Activated CD8-positive, alpha-beta memory T cell treated with anti-CD3 and anti-CD28 coated beads, Interleukin-2, amount 10 ng/mL, durations not matched to agents 7 days and 5 days (primary cell): ENCODE data around the gene DBH. TPM values are rescaled to one million over a fixed set of nuclear protein-coding genes. Genes with fewer than 3 reads are reported as not detected.
"Not testable (repeated sequence)": the region's sequence is repeated elsewhere in the genome, so short reads cannot be mapped to it uniquely, and the experiment has no call there.

Source experiments
- ATAC-seq: fragments of 150-1000 bp; cut with Tn5 transposase; one replicate; pipeline ENCODE4 v1.10.0; 2021; ENCODE audit warnings: moderate library complexity
- CTCF ChIA-PET: fragments of 350-600 bp; sonication (Branson Sonifier 250); formaldehyde crosslinking; loops from one replicate; lab custom pipeline; 2021; ENCODE audit warnings: antibody characterized with exemption; lab: Charles Lee
- DNase-seq: peaks from one replicate; pipeline ENCODE4 v3.0.0-alpha.2; 2020
- H3K27ac Mint-ChIP-seq: one replicate; pipeline ENCODE4 v1.8.0; 2021; ENCODE audit warnings: mild to moderate bottlenecking, mixed read lengths
- H3K27me3 Mint-ChIP-seq: one replicate; pipeline ENCODE4 v1.8.0; 2021; ENCODE audit warnings: mixed read lengths
- H3K36me3 Mint-ChIP-seq: one replicate; pipeline ENCODE4 v1.8.0; 2021; ENCODE audit warnings: mild to moderate bottlenecking, mixed read lengths
- H3K4me1 Mint-ChIP-seq: one replicate; pipeline ENCODE4 v1.8.0; 2021; ENCODE audit warnings: mixed read lengths
- H3K4me3 Mint-ChIP-seq: one replicate; pipeline ENCODE4 v1.8.0; 2021; ENCODE audit warnings: mild to moderate bottlenecking, moderate library complexity, mixed read lengths
- H3K9me3 Mint-ChIP-seq: one replicate; pipeline ENCODE4 v1.8.0; 2022; ENCODE audit warnings: low read depth, mixed read lengths
- total RNA-seq, 2 experiments: library from RNA; stranded (reverse); gene quantifications; one replicate each; pipeline ENCODE4 v1.2.3, GENCODE V29; 2021

Gene DBH
- total RNA-seq, 2 experiments from 2014 or later = not detected

GRCh38 chr9:133616643-133617405, 19.3 kb upstream of the DBH start:
- peaks cover 23% of the 10 kb centered on the region for H3K27me3 Mint-ChIP-seq
- H3K9me3 Mint-ChIP-seq = no peaks in the 10 kb centered on the region
- H3K27ac Mint-ChIP-seq = no peak overlapping the region
- no peak overlapping the region for H3K4me3 Mint-ChIP-seq
- H3K4me1 Mint-ChIP-seq = peaks cover 24% of the 10 kb centered on the region
- no peaks in the 10 kb centered on the region for H3K36me3 Mint-ChIP-seq
- DNase-seq = no peak
- CTCF ChIA-PET = interaction anchor here (0.8 kb wide), 1 partner anchor 126 kb away, joined by 3 read pairs; no protein-coding TSS in a partner anchor
- ATAC-seq = no peak

GRCh38 chr9:133618726-133619125, 17.4 kb upstream of the DBH start:
- Mint-ChIP-seq H3K4me3 (no peak overlapping the region), H3K27ac (no peak overlapping the region), H3K27me3 (peaks cover 22% of the 10 kb centered on the region), H3K4me1 (peaks cover 28% of the 10 kb centered on the region), H3K9me3 (no peaks in the 10 kb centered on the region), H3K36me3 (no peaks in the 10 kb centered on the region)
- no peak for DNase-seq
- no peak for ATAC-seq
- CTCF ChIA-PET = interaction anchor here (1.2 to 1.4 kb wide), 2 partner anchors 58 to 97 kb away, joined by 4 read pairs; no protein-coding TSS in a partner anchor

GRCh38 chr9:133619791-133620190, 16.4 kb upstream of the DBH start:
- Mint-ChIP-seq H3K36me3 (no peaks in the 10 kb centered on the region), H3K27me3 (peaks cover 22% of the 10 kb centered on the region), H3K4me1 (peaks cover 28% of the 10 kb centered on the region), H3K4me3 (no peak overlapping the region), H3K9me3 (peaks cover 3% of the 10 kb centered on the region), H3K27ac (no peak overlapping the region)
- CTCF ChIA-PET = interaction anchor here (1.2 to 1.4 kb wide), 2 partner anchors 57 to 96 kb away, joined by 4 read pairs; no protein-coding TSS in a partner anchor
- DNase-seq (peak; percentile 81), ATAC-seq (peak; percentile 82)

- H3K36me3 Mint-ChIP-seq = peaks cover 4% of the 10 kb centered on the region
- peaks cover 24% of the 10 kb centered on the region for H3K27me3 Mint-ChIP-seq
- CTCF ChIA-PET = interaction anchor here (1.5 kb wide), 1 partner anchor 105 kb away, joined by 4 read pairs; no protein-coding TSS in a partner anchor
Observed at GRCh38 chr9:133621725-133622267, 14.4 kb upstream of the DBH start.

GRCh38 chr9:133622555-133622954, 13.6 kb upstream of the DBH start:
- Mint-ChIP-seq H3K27me3 (peaks cover 24% of the 10 kb centered on the region), H3K9me3 (peaks cover 5% of the 10 kb centered on the region), H3K4me1 (peaks cover 28% of the 10 kb centered on the region), H3K27ac (no peak overlapping the region), H3K36me3 (peaks cover 4% of the 10 kb centered on the region), H3K4me3 (no peak overlapping the region)
- ATAC-seq (no peak), DNase-seq (no peak)
- CTCF ChIA-PET = interaction anchor here (1.5 kb wide), 1 partner anchor 104 kb away, joined by 4 read pairs; no protein-coding TSS in a partner anchor

More at GRCh38 chr9:133621725-133622267, 14.4 kb upstream of the DBH start:
- DNase-seq (no peak), ATAC-seq (no peak)
- Mint-ChIP-seq H3K9me3 (peaks cover 5% of the 10 kb centered on the region), H3K4me1 (peaks cover 28% of the 10 kb centered on the region), H3K4me3 (no peak overlapping the region), H3K27ac (no peak overlapping the region)

GRCh38 chr9:133626008-133626407, 10.2 kb upstream of the DBH start:
- H3K27ac Mint-ChIP-seq, ATAC-seq, H3K9me3 Mint-ChIP-seq, H3K36me3 Mint-ChIP-seq, H3K4me1 Mint-ChIP-seq, CTCF ChIA-PET, DNase-seq, H3K4me3 Mint-ChIP-seq: not testable (repeated sequence)
- H3K27me3 Mint-ChIP-seq = peaks cover 15% of the 10 kb centered on the region

- ATAC-seq (no peak), DNase-seq (no peak)
- peaks cover 9% of the 10 kb centered on the region for H3K27me3 Mint-ChIP-seq
- H3K36me3 Mint-ChIP-seq = peaks cover 4% of the 10 kb centered on the region
- CTCF ChIA-PET = no interaction called here
- H3K4me3 Mint-ChIP-seq = no peak overlapping the region
- no peaks in the 10 kb centered on the region for H3K4me1 Mint-ChIP-seq
- H3K27ac Mint-ChIP-seq = no peak overlapping the region
- peaks cover 5% of the 10 kb centered on the region for H3K9me3 Mint-ChIP-seq
Observed at GRCh38 chr9:133627341-133627740, 8.8 kb upstream of the DBH start.

- H3K9me3 Mint-ChIP-seq = peaks cover 5% of the 10 kb centered on the region
- no peaks in the 10 kb centered on the region for H3K4me1 Mint-ChIP-seq
- no peak overlapping the region for H3K4me3 Mint-ChIP-seq
- peaks cover 4% of the 10 kb centered on the region for H3K36me3 Mint-ChIP-seq
- CTCF ChIA-PET = interaction anchor here (1.0 kb wide), 1 partner anchor 39 kb away, joined by 3 read pairs; no protein-coding TSS in a partner anchor
- no peak overlapping the region for H3K27ac Mint-ChIP-seq
- peaks cover 4% of the 10 kb centered on the region for H3K27me3 Mint-ChIP-seq
- DNase-seq (no peak), ATAC-seq (no peak)
Observed at GRCh38 chr9:133628766-133629165, 7.4 kb upstream of the DBH start.

- H3K4me3 Mint-ChIP-seq = no peak overlapping the region
- H3K4me1 Mint-ChIP-seq = no peaks in the 10 kb centered on the region
- peaks cover 2% of the 10 kb centered on the region for H3K9me3 Mint-ChIP-seq
- DNase-seq (no peak), ATAC-seq (no peak)
- H3K27me3 Mint-ChIP-seq = peaks cover 4% of the 10 kb centered on the region
- CTCF ChIA-PET = interaction anchor here (1.0 kb wide), 1 partner anchor 39 kb away, joined by 3 read pairs; no protein-coding TSS in a partner anchor
- H3K36me3 Mint-ChIP-seq = peaks cover 4% of the 10 kb centered on the region
- H3K27ac Mint-ChIP-seq = no peak overlapping the region
Observed at GRCh38 chr9:133629221-133630110, 6.7 kb upstream of the DBH start.

- ATAC-seq (no peak), DNase-seq (no peak)
- H3K4me3 Mint-ChIP-seq = no peak overlapping the region
- no peaks in the 10 kb centered on the region for H3K4me1 Mint-ChIP-seq
- H3K36me3 Mint-ChIP-seq = peaks cover 4% of the 10 kb centered on the region
- H3K9me3 Mint-ChIP-seq = peaks cover 2% of the 10 kb centered on the region
- CTCF ChIA-PET = no interaction called here
- peaks cover 2% of the 10 kb centered on the region for H3K27me3 Mint-ChIP-seq
- H3K27ac Mint-ChIP-seq = no peak overlapping the region
Observed at GRCh38 chr9:133631111-133631510, 5.1 kb upstream of the DBH start.

- H3K4me1 Mint-ChIP-seq = no peaks in the 10 kb centered on the region
- ATAC-seq (no peak), DNase-seq (no peak)
- no peaks in the 10 kb centered on the region for H3K9me3 Mint-ChIP-seq
- CTCF ChIA-PET = no interaction called here
- H3K36me3 Mint-ChIP-seq = no peaks in the 10 kb centered on the region
- H3K27me3 Mint-ChIP-seq = peaks cover 2% of the 10 kb centered on the region
- no peak overlapping the region for H3K4me3 Mint-ChIP-seq
- no peak overlapping the region for H3K27ac Mint-ChIP-seq
Observed at GRCh38 chr9:133632806-133633680, 3.1 kb upstream of the DBH start.

- CTCF ChIA-PET = interaction anchor here (1.6 kb wide), 1 partner anchor 21 kb away, joined by 4 read pairs; no protein-coding TSS in a partner anchor
- peaks cover 2% of the 10 kb centered on the region for H3K27me3 Mint-ChIP-seq
- DNase-seq = no peak
- ATAC-seq = no peak
- H3K4me1 Mint-ChIP-seq = no peaks in the 10 kb centered on the region
- no peaks in the 10 kb centered on the region for H3K9me3 Mint-ChIP-seq
- no peaks in the 10 kb centered on the region for H3K36me3 Mint-ChIP-seq
- H3K4me3 Mint-ChIP-seq = no peak overlapping the region
- no peak overlapping the region for H3K27ac Mint-ChIP-seq
Observed at GRCh38 chr9:133633681-133634080, 2.5 kb upstream of the DBH start.
